ENCODE measurements around the gene MAGED2.
"Not testable (repeated sequence)": the region's sequence is repeated elsewhere in the genome, so short reads cannot be mapped to it uniquely, and the experiment has no call there.

The MAGED2 gene

GRCh38 chrX:54820737-54821136 lies 13.2 kb downstream of the MAGED2 start:
- DNase-seq, result no peak

GRCh38 chrX:54821310-54821709 lies 13.8 kb downstream of the MAGED2 start:
- DNase-seq, result no peak

GRCh38 chrX:54824195-54824594 lies 16.6 kb downstream of the MAGED2 start:
- DNase-seq, result no peak

- no peak for DNase-seq
Observed at GRCh38 chrX:54824722-54825121, 17.2 kb downstream of the MAGED2 start.

- no peak for DNase-seq
Observed at GRCh38 chrX:54825716-54826438, 18.3 kb downstream of the MAGED2 start.

- DNase-seq, result no peak
Observed at GRCh38 chrX:54826598-54826997, 19.1 kb downstream of the MAGED2 start.

GRCh38 chrX:54838583-54838982 lies 31.0 kb downstream of the MAGED2 start:
- DNase-seq, result no peak

GRCh38 chrX:54841184-54841874 lies 33.8 kb downstream of the MAGED2 start:
- DNase-seq, result not testable (repeated sequence)

- DNase-seq, result no peak
Observed at GRCh38 chrX:54842607-54843006, 35.1 kb downstream of the MAGED2 start.

- DNase-seq, result no peak
Observed at GRCh38 chrX:54843050-54843449, 35.5 kb downstream of the MAGED2 start.

GRCh38 chrX:54847700-54848099 lies 40.2 kb downstream of the MAGED2 start:
- DNase-seq, result not testable (repeated sequence)

- DNase-seq, result no peak
Observed at GRCh38 chrX:54865208-54865607, 57.7 kb downstream of the MAGED2 start.
